Measurements from ENCODE around the gene GPC5.

DNA sequence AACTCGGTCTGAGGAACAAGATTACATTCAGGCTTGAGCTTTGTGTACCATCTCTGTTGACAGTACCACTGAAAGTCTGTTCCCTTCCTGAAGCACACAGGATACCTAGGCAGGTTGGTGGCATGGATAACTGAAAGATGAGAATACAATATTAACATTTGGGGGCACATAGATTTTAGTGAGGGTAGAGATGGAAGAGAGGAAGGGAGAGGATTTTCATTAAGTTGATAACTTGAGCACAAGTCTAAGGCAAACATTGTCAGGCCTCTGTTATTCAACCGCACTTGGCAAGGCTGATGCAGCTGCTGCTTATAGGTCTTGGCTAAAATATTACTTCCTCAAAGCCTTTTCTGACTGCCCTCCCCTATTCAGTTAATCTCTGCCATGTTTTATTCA, 40.0 kb upstream of the GPC5 start:
- TF ChIP-seq EZH2 (IDR thresholded peaks at IDR 0.05; ENCODE audit: insufficient read depth, poor library complexity, severe bottlenecking) (no peak), EZH2phosphoT487 (IDR thresholded peaks at IDR 0.05; ENCODE audit: insufficient read depth, low read depth) (no peak)

Data from GM23248 (cell line).